SW 1271 (cell line): Measurements from ENCODE around the gene DDX54.
"Not testable (repeated sequence)": the region's sequence is repeated elsewhere in the genome, so short reads cannot be mapped to it uniquely, and the experiment has no call there.

Source experiments
- DNase-seq, 2 experiments: peaks; one replicate each; lab custom pipeline; 2025; lab: John Stamatoyannopoulos, UW

DDX54 gene

DNA sequence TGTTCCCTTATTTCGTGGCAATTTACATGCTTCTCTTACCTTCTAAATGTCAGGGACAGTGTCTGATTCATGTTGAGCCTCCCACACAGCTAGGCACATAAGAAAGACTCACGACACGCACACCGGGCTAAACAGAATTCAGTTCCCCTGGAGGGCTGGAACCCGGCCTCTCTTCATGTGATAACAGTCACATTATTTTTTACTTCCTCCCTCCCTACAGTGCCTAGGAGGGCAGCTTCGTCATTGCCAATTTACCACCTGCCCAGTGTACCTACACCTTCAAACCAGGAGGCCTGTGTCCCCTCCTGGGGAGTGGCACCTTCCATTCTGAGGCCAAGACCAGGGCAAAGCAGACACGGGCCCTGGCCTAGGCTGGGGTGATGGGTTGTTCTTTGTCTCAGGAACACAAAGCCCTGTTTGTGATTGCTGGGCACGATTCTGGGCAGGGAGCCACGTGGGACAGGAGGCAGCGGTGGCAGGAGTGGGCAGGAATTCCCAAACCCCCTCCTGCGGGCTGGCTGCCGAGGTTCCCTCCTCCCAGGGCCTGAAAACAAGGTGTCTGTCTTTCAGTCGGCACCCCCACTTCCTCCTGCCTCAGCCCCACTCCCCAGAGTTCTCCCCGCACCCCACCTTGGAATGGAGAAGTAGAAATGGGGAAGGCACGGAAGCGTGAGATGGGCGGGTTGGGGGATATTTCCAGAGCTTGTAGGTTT is 42.9 kb downstream of the DDX54 start:
- DNase-seq, result no peak

DNA sequence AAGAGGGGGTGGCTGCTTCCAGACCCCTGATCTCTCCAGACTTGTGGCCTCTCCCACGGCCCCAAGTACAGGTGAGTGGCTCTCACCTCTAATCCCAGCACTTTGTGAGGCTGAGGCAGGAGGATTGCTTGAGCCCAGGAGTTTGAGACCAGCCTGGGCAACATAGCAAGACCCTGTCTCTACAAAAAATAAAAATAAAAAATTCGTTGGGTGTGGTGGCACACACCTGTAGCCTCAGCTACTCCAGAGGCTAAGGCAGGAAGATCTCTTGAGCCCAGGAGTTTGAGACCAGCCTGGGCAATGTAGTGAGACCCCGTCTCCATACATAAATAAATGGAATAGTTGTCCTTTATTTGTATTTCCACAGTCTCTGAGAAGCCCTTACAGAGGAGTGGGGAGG is 43.6 kb downstream of the DDX54 start:
- not testable (repeated sequence) for DNase-seq

GRCh38 chr12:113140706-113141105 is 44.6 kb downstream of the DDX54 start:
- DNase-seq, result no peak

- no peak for DNase-seq
Measured at GRCh38 chr12:113138826-113139225, 46.5 kb downstream of the DDX54 start.

GRCh38 chr12:113137861-113138783 is 47.2 kb downstream of the DDX54 start:
- no peak for DNase-seq

DNA sequence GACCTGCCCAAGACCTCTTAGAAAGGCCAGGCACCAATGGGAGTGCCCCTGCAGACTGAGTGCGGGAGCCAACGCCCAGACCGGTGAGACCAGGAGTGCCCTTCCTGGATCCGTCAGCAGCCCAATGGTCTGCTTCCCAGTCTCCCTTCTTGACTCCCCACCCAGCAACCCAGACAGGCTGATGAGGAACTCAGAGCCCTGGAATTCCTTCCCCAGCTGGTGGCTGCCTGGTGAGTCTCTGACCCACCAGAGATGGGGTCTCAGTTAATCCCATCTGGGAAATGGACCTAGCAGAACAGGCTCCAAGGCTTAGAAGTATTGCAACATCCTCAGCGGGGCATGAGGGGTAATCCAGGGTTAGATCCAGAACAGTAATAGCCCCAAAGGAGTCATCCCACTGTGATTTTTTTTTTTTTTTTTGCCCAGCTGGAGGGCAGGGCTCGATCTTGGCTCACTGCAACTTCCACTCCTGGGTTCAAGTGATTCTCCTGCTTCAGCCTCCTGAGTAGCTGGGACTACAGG is 48.2 kb downstream of the DDX54 start:
- DNase-seq, result no peak

DNA sequence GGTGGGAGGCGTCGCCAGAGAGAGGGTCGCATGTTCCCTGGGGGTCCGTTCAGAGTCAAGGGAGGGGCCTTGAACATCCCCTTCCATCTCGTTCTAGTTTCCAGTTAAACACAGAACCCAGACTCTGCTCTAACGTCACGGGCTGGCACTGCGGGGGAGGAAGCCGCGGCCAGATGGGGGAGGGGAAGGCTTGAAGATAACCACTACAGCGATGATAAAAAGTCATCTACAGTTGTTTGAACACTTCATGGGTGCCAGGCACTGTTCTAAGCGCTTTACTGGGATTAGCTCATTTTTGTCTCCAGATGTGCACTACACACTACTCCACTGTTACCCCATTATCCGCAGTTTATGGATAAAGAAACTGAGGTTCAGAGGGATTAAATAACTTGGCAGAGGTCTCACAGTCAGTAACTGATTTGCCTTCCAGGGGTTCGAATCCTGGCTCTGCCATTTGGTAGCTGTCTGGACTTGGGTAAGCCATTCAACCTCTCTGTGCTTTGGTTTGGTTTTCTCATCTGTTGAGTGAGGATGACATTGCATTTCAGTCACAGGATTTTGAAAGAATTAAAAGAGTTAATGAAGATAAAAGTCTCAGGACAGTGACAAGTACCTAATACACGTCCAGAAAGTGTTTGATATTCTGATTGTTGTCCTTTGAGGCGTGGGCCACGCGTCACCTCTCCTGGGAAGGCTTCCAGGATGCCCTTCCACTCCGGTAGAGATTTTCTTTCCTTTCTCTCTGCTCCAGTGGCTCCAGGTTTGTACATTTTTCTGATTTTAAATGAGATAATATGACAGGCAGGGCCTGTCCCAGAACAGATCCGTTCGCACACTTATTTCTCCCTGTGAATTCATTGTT is 48.9 kb downstream of the DDX54 start:
- no peak for DNase-seq

GRCh38 chr12:113135178-113136127 is 49.8 kb downstream of the DDX54 start, which contains the start of gene RASAL1:
Gene RASAL1, minus strand, starts transcription at chr12:113135761. Its CDS starts 299 bp downstream, at chr12:113135462.
- DNase-seq, result peak in 1 of 2 experiments; percentile 20

DNA sequence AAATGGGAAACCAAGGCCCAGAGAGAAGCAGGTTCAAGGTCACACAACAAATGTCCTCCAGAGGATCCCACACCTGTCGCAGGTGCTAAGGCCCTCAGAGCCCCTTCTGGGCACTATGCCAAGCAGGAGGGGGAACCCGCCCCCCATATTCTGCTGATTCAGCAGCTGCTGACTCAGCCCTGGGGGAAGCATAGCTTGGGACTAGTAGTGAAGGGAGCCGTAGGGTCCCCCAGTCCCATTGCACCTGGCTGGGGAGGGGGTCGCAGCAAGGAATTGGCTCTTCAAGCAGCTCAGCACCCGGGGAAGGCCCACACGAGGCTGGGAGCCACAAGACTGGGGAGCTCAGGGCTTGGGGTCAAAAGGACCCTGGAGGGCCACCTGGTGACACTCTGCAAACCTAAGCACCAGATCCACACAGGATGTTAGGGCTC is 50.7 kb downstream of the DDX54 start:
- no peak for DNase-seq

DNA sequence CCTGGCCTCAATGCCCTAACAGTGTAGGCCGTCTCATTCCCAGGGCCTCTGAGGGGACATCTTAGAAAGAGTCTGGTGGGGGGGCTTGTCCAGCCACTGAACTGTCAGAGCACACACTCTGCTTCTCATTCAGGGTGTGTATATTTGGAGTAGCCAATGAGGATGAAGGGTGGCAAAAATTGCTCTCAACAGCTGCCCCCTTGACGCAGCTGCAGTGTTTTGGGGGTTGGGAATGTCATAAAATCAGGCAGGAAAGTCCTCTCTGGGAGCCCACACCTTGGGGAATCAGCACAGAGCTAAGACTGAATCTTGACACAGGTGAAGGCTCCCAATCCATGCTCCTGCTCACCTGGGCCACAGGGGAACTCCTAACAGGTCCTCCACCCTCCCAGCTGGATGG is 51.2 kb downstream of the DDX54 start:
- no peak for DNase-seq

DNA sequence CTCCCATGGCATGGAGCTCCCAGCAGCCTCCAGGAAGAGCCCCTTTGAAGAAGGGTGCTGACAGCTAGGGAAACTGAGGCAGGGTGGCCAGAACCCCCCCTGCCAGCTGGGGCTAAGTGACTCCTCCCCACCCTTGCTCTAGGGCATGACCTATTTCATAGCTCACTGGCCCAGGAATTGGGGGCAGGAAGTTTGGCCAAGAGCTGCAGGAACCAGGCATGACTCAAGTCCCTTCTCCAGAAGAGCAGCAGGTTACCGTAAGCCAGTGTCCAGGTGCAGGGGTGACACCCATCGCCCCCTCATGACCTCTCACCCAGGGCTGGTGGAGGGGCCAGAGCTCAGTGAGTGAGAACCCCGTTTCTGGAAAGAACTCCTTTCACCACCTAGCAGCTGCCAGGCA is 51.6 kb downstream of the DDX54 start:
- no peak for DNase-seq

DNA sequence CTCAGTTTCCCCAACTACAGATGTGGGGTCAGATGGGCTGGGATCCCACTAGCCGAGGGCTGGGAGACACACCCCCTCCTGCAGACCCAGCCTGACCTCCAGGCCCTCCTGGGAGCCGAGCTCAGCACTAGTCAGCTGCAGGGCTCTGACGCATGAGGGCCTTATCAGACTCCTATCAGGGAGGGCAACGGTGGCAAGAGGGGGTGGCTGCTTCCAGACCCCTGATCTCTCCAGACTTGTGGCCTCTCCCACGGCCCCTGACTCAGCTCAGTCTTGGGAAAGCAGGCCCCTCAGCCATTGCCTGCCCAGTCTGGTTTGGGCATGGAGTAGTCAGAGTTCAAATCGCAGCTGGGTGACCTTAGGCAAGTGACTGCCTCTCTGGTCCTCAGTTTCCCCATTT is 52.2 kb downstream of the DDX54 start:
- DNase-seq, result no peak

GRCh38 chr12:113131556-113131955 is 53.7 kb downstream of the DDX54 start:
- DNase-seq, result no peak

GRCh38 chr12:113130457-113131135 is 54.7 kb downstream of the DDX54 start:
- DNase-seq, result no peak

- DNase-seq, result no peak
Measured at GRCh38 chr12:113129664-113130456, 55.4 kb downstream of the DDX54 start.

- DNase-seq, result no peak
Measured at GRCh38 chr12:113128802-113129663, 56.2 kb downstream of the DDX54 start.

DNA sequence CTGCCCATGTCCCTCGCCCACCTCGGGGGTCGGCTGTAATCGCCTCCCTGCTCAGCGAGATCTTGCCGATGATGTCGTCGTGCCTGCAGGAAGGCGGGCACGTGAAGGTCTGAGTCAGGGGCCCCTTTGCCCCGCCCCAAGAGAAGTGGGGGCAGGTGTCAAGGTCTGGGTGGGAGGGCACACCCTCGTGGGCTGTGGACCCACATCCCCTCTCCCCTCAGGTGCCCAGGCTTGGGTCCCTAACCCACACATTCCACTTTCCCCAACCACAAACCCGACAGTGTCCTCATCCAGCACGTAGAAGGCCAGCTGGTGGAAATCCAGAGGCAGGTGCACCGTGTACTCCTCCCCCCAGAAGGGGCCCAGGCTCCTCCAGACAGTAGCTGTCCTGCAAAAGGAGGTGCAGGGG is 57.5 kb downstream of the DDX54 start:
- DNase-seq, result no peak

GRCh38 chr12:113120670-113121370 is 64.5 kb downstream of the DDX54 start:
- DNase-seq, result no peak
